ENCODE data around the gene HDAC8.
"Not testable (repeated sequence)": the region's sequence is repeated elsewhere in the genome, so short reads cannot be mapped to it uniquely, and the experiment has no call there.

- not testable (repeated sequence) for TF ChIP-seq CTCF (conservative IDR thresholded peaks at IDR 0.05 in 1 of 2, IDR thresholded peaks at IDR 0.05 in 1 of 2; ENCODE audit: extremely low read depth in 1 of 2, insufficient read depth in 1 of 2, low read depth in 1 of 2, low read length in 2 of 2); EZH2 (IDR thresholded peaks at IDR 0.05; ENCODE audit: borderline replicate concordance, low read length)
Measured at GRCh38 chrX:72319651-72320050, 253.0 kb downstream of the HDAC8 start.

Measured in mammary epithelial cell (primary cell).